Lower leg skin (tissue), 4 donors: ENCODE measurements around the gene HEBP1. TPM values are rescaled to one million over a fixed set of nuclear protein-coding genes. Genes with fewer than 3 reads are reported as not detected.

Experiments used
- DNase-seq, 2 donors: peaks; one replicate each; pipeline ENCODE4 v3.0.0-alpha.2; 2019; ENCODE audit warnings: low spot score in 2 of 2
- H3K4me3 ChIP-seq: fragments of 200-600 bp; sonication (generic); 2 replicates; pipeline ENCODE4 v1.5.1; 2017; ENCODE audit warnings: mild to moderate bottlenecking, low read depth; ENCODE audit not compliant: poor library complexity, severe bottlenecking
- POLR2A ChIP-seq, 2 donors: fragments of 450-650 bp; IDR thresholded peaks; one replicate each; pipeline ENCODE4 v1.6.1; 2016 to 2017; ENCODE audit warnings: antibody characterized with exemption in 2 of 2, mild to moderate bottlenecking in 1 of 2, moderate library complexity in 1 of 2
- WGBS, 2 donors: methylation state at CpG; one replicate each; pipeline ENCODE4 v1.1.5; 2018; 5-methylcytosine and 5-hydroxymethylcytosine counted together
- intact Hi-C: fragments of 100-400 bp; cut with DNase I; formaldehyde crosslinking; loops from one replicate; pipeline ENCODE4 v1.15.0; 2023; ENCODE audit warnings: low total_unique reads
- total RNA-seq, 4 donors: library from RNA; depleted of rRNA; stranded (reverse); fragments of >200 nt; gene quantifications; one replicate each; pipeline ENCODE4 v1.1.0, GENCODE V29; 2016
- TF ChIP-seq, protein P1 (sequence below), 3 donors: fragments of 450-650 bp; IDR thresholded peaks; one replicate each; pipeline ENCODE4 v1.5.1; 2016; ENCODE audit warnings: antibody characterized with exemption in 3 of 3, mild to moderate bottlenecking in 3 of 3, moderate library complexity in 2 of 3

Gene HEBP1
- total RNA-seq, 4 donors from 2014 or later: 34.1 to 41.5 (median 37.5) TPM

DNA sequence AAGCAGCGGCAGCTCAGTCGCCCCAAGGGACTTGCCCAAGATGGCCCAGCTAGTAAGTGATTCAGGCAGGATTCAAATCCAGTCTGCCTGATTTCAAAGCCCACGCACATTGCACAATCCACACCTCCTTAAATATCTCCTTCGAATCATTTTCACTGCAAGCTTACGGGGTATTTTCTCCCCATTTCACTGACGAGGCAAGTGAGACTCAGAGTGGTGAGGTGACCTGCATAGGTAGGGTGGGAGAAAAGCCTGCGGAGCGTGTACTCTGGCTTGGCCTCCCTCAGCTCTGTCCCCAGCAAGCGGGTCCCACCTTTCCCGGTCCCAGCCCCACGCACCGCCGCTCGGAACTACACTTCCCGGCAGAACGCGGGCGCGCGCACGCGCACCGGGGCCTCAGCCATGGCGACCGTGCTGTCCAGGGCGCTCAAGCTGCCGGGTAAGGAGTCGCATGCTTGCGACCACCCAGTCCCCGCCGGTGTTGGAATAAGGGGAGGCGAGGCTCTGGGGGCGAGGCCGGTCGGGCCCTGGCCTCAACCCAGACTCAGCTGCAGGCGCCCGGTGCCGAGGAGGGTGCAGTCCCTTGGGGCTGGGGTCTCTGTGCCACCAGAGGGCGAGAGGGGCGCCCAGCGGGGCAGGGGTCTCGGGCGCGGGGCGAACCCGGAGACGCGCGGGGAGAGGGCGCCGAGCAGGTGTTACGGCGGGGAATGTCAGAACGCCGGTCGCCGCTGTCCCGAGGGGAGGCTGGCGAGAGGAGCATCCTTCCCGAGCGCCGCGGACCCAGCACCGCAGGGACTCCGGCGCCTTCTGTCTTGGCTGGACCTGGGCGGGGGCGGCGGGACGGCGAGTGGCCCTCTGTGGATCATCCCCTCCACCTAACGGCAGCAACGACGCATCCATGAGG lies 44.2 kb upstream of the HEBP1 start, which contains the start of gene FAM234B:
FAM234B (plus strand) TSS at position 380 of the 904 bp plus-strand sequence; CDS start at position 403, 23 bp downstream.
- WGBS, 2 donors: 1 to 2% methylated on average over 36 to 67 of the region's 74 CpGs
- TF ChIP-seq, protein P1, sequence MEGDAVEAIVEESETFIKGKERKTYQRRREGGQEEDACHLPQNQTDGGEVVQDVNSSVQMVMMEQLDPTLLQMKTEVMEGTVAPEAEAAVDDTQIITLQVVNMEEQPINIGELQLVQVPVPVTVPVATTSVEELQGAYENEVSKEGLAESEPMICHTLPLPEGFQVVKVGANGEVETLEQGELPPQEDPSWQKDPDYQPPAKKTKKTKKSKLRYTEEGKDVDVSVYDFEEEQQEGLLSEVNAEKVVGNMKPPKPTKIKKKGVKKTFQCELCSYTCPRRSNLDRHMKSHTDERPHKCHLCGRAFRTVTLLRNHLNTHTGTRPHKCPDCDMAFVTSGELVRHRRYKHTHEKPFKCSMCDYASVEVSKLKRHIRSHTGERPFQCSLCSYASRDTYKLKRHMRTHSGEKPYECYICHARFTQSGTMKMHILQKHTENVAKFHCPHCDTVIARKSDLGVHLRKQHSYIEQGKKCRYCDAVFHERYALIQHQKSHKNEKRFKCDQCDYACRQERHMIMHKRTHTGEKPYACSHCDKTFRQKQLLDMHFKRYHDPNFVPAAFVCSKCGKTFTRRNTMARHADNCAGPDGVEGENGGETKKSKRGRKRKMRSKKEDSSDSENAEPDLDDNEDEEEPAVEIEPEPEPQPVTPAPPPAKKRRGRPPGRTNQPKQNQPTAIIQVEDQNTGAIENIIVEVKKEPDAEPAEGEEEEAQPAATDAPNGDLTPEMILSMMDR (IDR thresholded peaks at IDR 0.05): no peak
- no peak for TF ChIP-seq POLR2A (IDR thresholded peaks at IDR 0.05)
- peak within 1 kb of the TSS; percentile 97 for H3K4me3 ChIP-seq

DNA sequence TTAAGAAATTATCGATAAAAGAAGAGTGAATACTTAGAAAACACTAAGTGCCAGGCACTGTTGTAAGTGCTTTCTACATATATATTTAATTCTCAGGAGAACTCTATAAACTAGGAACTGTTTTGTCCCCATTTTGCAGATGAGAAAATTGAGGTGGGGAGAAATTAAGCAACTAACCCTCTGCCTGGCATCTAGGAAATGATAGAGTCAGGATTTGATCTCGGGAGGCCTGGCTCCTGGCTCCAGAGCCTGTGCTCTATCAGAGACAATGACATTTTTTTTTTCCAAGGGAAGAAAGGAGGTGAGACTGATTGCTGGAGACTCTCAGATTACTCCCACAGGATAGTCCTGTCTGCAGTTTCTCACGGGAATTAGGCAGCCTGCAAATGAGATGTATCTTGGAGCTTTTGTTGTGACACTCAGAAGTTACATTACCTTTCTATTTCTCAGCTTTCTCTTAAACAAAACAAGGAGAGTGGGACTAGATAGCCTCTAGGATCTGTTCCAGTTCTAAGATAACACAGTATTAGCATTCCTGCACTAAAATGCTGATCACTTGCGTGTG lies 42.7 kb upstream of the HEBP1 start:
- no peak for TF ChIP-seq POLR2A (IDR thresholded peaks at IDR 0.05)
- TF ChIP-seq, protein P1 (IDR thresholded peaks at IDR 0.05): no peak
- DNase-seq: no peak
- intact Hi-C loops: no loop called here
- no peak overlapping the region for H3K4me3 ChIP-seq
- WGBS, 2 donors: 67% methylated on average over 4 of the region's 4 CpGs

More for the DNA sequence above, 44.2 kb upstream of the HEBP1 start, which contains the start of gene FAM234B:
- intact Hi-C loops: no loop called here
- peak; percentile 64 to 96 for DNase-seq

DNA sequence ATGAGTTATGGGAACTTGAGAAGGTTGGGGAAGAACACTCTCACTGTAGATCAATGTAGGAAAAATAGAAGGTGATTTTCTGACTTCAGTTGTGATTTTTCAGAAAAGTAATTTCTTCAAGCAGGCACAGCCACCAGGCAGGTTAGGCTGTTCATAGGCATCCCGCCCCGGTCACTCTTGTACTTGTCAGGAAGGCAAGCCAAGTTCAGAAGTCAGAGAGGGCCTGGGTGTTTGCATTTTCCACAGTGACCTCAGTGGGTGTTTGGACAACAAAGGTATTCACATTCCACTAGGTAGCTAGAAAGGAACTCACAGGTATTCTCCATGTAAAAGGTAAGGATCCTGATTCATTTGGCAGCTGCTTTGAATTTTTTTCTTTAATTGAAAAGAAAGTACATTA lies 41.2 kb upstream of the HEBP1 start:
- WGBS, 2 donors: 75 to 83% methylated on average over 2 of the region's 2 CpGs
- no peak for DNase-seq
- no peak overlapping the region for H3K4me3 ChIP-seq
- TF ChIP-seq POLR2A (IDR thresholded peaks at IDR 0.05): no peak
- TF ChIP-seq, protein P1 (IDR thresholded peaks at IDR 0.05): no peak
- intact Hi-C loops: no loop called here

DNA sequence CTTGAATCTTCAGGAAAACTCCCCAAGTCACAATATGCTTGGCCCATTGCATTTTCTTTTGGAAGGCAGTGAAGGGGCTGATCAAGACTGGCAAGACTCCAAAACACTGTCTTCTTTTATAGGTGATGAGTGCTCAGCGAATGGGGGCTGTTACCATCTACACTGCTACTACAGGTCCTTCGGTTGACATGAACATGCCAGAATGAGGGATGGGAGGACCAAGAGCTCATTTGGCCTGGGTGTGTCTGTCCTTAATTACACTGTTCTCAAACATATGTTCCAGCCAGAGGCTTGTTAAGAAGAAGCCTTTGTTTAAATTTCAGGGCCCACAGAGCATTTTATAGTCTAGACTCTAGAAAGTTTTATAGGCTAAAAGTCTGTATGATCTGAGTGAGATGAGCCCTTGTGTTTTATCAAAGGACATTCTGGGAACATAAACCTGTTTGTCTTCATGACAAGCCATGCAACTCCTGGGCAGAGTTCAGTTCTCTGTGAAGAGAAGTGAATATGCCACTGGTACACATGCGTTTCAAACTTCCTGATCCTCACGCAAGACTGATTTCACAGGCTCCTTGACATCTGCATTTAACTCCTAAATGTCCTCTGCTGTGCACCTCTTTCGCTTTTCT lies 39.4 kb upstream of the HEBP1 start:
- intact Hi-C loops: no loop called here
- WGBS, 2 donors: 43% methylated on average over 5 of the region's 5 CpGs
- DNase-seq: no peak

DNA sequence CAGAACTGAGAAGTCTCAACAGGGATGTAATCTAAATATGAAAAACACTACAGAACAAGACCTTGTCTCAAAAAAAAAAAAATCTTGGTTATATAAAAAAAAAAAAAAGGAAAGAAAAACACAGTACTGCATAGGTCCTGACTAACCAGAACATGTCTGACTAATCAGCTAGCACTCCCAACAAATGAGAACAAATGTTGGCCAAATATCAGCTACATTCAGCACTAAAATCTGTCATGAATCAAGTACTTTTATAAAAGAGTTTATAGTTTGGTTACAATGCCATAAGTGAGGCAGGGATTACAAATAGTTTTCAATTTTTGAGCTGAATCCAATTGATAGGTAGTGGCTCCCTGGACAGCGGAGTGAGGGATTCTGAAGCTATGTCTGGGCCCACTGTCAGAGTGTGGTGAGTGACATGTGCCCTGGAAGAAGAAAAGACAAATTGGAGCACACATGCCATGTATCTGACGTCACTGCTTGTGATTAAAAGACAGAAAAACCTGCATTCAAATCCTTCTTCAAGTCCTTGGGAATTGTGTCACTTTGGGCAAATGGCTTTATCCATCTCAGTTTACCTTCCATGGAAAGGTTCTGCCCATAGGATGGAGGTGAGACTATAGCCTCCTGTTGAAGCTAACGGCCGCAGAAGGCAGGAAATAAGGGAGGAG lies 38.6 kb upstream of the HEBP1 start:
- no peak for DNase-seq
- 75 to 82% methylated on average over 4 of the region's 4 CpGs for WGBS, 2 donors
- TF ChIP-seq, protein P1 (IDR thresholded peaks at IDR 0.05): no peak
- TF ChIP-seq POLR2A (IDR thresholded peaks at IDR 0.05): no peak
- no peak overlapping the region for H3K4me3 ChIP-seq
- intact Hi-C loops: no loop called here

More for the DNA sequence above, 39.4 kb upstream of the HEBP1 start:
- H3K4me3 ChIP-seq: no peak overlapping the region
- TF ChIP-seq, protein P1 (IDR thresholded peaks at IDR 0.05): no peak
- TF ChIP-seq POLR2A (IDR thresholded peaks at IDR 0.05): no peak
